Naive thymus-derived CD4-positive, alpha-beta T cell (primary cell): ENCODE data around the gene TNS2. TPM values are rescaled to one million over a fixed set of nuclear protein-coding genes. Genes with fewer than 3 reads are reported as not detected.
"Not testable (repeated sequence)": the region's sequence is repeated elsewhere in the genome, so short reads cannot be mapped to it uniquely, and the experiment has no call there.

Source experiments
- ATAC-seq: fragments of 150-1000 bp; cut with Tn5 transposase; 2 replicates; pipeline ENCODE4 v1.10.0; 2021; ENCODE audit warnings: mild to moderate bottlenecking, moderate library complexity
- CTCF ChIA-PET: fragments of 350-600 bp; sonication (Branson Sonifier 250); formaldehyde crosslinking; loops from one replicate; lab custom pipeline; 2021; ENCODE audit warnings: antibody characterized with exemption; lab: Charles Lee
- POLR2A ChIA-PET: fragments of 350-600 bp; sonication (Branson Sonifier 250); formaldehyde crosslinking; loops from one replicate; lab custom pipeline; 2021; ENCODE audit warnings: antibody characterized with exemption, inconsistent platforms; lab: Charles Lee
- DNase-seq, 9 donors: peaks; one replicate each; pipeline versions ENCODE4 v3.0.0 to v3.0.0-alpha.2; 2020 to 2022; ENCODE audit warnings: mixed read lengths in 1 of 9
- H3K27ac ChIP-seq: one replicate; pipeline ENCODE4 v1.7.0; 2013; ENCODE audit warnings: mild to moderate bottlenecking, low read depth, low read length, moderate library complexity
- H3K27me3 ChIP-seq, 2 donors: one replicate each; pipeline ENCODE4 v1.7.0; 2013; ENCODE audit warnings: low read length in 2 of 2, mild to moderate bottlenecking in 2 of 2, moderate library complexity in 2 of 2; ENCODE audit not compliant: control insufficient read depth in 2 of 2, insufficient read depth in 2 of 2
- H3K36me3 ChIP-seq, 3 experiments: 1 replicate in 2 of 3; 2 replicates in 1 of 3; pipeline ENCODE4 v1.7.0; 2013; ENCODE audit warnings: low read length in 3 of 3, mild to moderate bottlenecking in 3 of 3, moderate library complexity in 1 of 3; ENCODE audit not compliant: insufficient read depth in 3 of 3, control insufficient read depth in 2 of 3
- H3K4me1 ChIP-seq, 2 donors: one replicate each; pipeline ENCODE4 v1.7.0; 2013; ENCODE audit warnings: low read length in 2 of 2, mild to moderate bottlenecking in 2 of 2, moderate library complexity in 1 of 2; ENCODE audit not compliant: control insufficient read depth in 2 of 2, insufficient read depth in 2 of 2
- H3K4me3 ChIP-seq: 2 replicates; pipeline ENCODE4 v1.7.0; 2013; ENCODE audit warnings: mild to moderate bottlenecking, low read length
- H3K9me3 ChIP-seq, 3 experiments: 1 replicate in 2 of 3; 2 replicates in 1 of 3; pipeline ENCODE4 v1.7.0; 2013; ENCODE audit warnings: low read length in 3 of 3; ENCODE audit not compliant: control insufficient read depth in 2 of 3
- H3K27ac Mint-ChIP-seq, 9 donors: one replicate each; pipeline ENCODE4 v1.8.0; 2020 to 2022; ENCODE audit warnings: mixed read lengths in 9 of 9, mild to moderate bottlenecking in 8 of 9, moderate library complexity in 5 of 9, inconsistent platforms in 2 of 9
- H3K27me3 Mint-ChIP-seq, 5 donors: one replicate each; pipeline ENCODE4 v1.8.0; 2021 to 2022; ENCODE audit warnings: mixed read lengths in 5 of 5, mild to moderate bottlenecking in 1 of 5
- H3K36me3 Mint-ChIP-seq, 5 donors: one replicate each; pipeline ENCODE4 v1.8.0; 2020 to 2022; ENCODE audit warnings: mixed read lengths in 5 of 5, mild to moderate bottlenecking in 3 of 5, inconsistent platforms in 1 of 5
- H3K4me1 Mint-ChIP-seq, 7 donors: one replicate each; pipeline ENCODE4 v1.8.0; 2020 to 2022; ENCODE audit warnings: mixed read lengths in 7 of 7, mild to moderate bottlenecking in 3 of 7, inconsistent platforms in 1 of 7
- H3K4me3 Mint-ChIP-seq, 10 donors: one replicate each; pipeline ENCODE4 v1.8.0; 2020 to 2022; ENCODE audit warnings: mild to moderate bottlenecking in 10 of 10, mixed read lengths in 10 of 10, moderate library complexity in 6 of 10, inconsistent platforms in 2 of 10
- H3K9me3 Mint-ChIP-seq, 11 donors: one replicate each; pipeline ENCODE4 v1.8.0; 2020 to 2022; ENCODE audit warnings: mixed read lengths in 11 of 11, mild to moderate bottlenecking in 4 of 11, inconsistent platforms in 1 of 11, moderate library complexity in 1 of 11
- intact Hi-C, 2 donors: fragments of 100-400 bp; cut with micrococcal nuclease; formaldehyde crosslinking; loops; one replicate each; pipeline ENCODE4 v1.15.1; 2023
- polyA plus RNA-seq, 2 donors: library from polyadenylated mRNA; unstranded; fragments of 300-500 nt; fragmentation: Illumina TruSeq; gene quantifications; one replicate each; pipeline ENCODE4 v1.2.3, GENCODE V29; 2021
- total RNA-seq, 6 experiments: library from RNA in 5 of 6; stranded (reverse) in 5 of 6; gene quantifications; 1 replicate in 5 of 6; 2 replicates in 1 of 6; pipeline ENCODE4 v1.2.3 and lab custom pipeline; 2021 to 2026

The TNS2 gene
- total and polyA plus RNA-seq, 7 experiments from 2014 or later: 0.26 to 4.4 (median 2.3) TPM

GRCh38 chr12:53006810-53007309 lies 43.0 kb upstream of the TNS2 start:
- peak; percentile 53 to 81 (median 73) for DNase-seq
- Mint-ChIP-seq H3K4me1 (peaks cover 33 to 65% (median 53%) of the 10 kb centered on the region in 7 donors), H3K27me3 (peaks cover 0 to 5% (median 0%) of the 10 kb centered on the region in 5 donors), H3K4me3 (peak overlapping the region; percentile 96 to 100 (median 99)), H3K27ac (peak overlapping the region; percentile 96 to 99 (median 98)), H3K9me3 (peaks cover 0 to 8% (median 0%) of the 10 kb centered on the region in 11 donors), H3K36me3 (peaks cover 0 to 14% (median 7%) of the 10 kb centered on the region in 5 donors)
- no peaks in the 10 kb centered on the region for H3K9me3 ChIP-seq
- peak; percentile 19 for ATAC-seq
- peaks cover 35 to 39% of the 10 kb centered on the region in 2 donors for H3K4me1 ChIP-seq
- no peaks in the 10 kb centered on the region for H3K27me3 ChIP-seq
- H3K4me3 ChIP-seq: peak overlapping the region; percentile 99
- peaks cover 0 to 5% (median 0%) of the 10 kb centered on the region in 3 experiments for H3K36me3 ChIP-seq
- intact Hi-C loops: loop anchor here (1.0 to 10.0 kb wide), 24 partner anchors 26 to 1962 kb away; partner anchors contain the start of genes ATF7 (in 2 of the 2), ATP5MC2 (in 2 of the 2), CSAD (in 2 of the 2) and PFDN5 (in 2 of the 2)
- peak overlapping the region; percentile 86 for H3K27ac ChIP-seq
- ChIA-PET POLR2A (interaction anchor here (0.6 to 3.4 kb wide), 12 partner anchors 8 to 937 kb away, joined by 3 to 29 read pairs (median 4); partner anchors contain the start of genes ATG101, ATP5MC2, PFDN5 and SP1), CTCF (interaction anchor here (1.2 kb wide), 1 partner anchor 987 kb away, joined by 3 read pairs; no protein-coding TSS in a partner anchor)

GRCh38 chr12:53007343-53007742 lies 42.5 kb upstream of the TNS2 start:
- H3K36me3 Mint-ChIP-seq: peaks cover 0 to 15% (median 8%) of the 10 kb centered on the region in 5 donors
- Histone ChIP-seq H3K27me3 (no peaks in the 10 kb centered on the region), H3K27ac (peak overlapping the region; percentile 86), H3K4me3 (peak overlapping the region; percentile 99), H3K4me1 (peaks cover 35 to 41% of the 10 kb centered on the region in 2 donors), H3K9me3 (no peaks in the 10 kb centered on the region), H3K36me3 (peaks cover 0 to 5% (median 0%) of the 10 kb centered on the region in 3 experiments)
- intact Hi-C loops: loop anchor here (2.0 to 10.0 kb wide), 10 partner anchors 245 to 1963 kb away; partner anchors contain the start of genes ACVR1B (in 1 of the 2), ATP5MC2 (in 1 of the 2), CSRNP2 (in 1 of the 2) and LETMD1 (in 1 of the 2)
- DNase-seq (no peak), ATAC-seq (no peak)
- H3K4me3 Mint-ChIP-seq: peak overlapping the region; percentile 96 to 100 (median 99)
- peaks cover 0 to 4% (median 0%) of the 10 kb centered on the region in 5 donors for H3K27me3 Mint-ChIP-seq
- peak overlapping the region; percentile 96 to 99 (median 98) for H3K27ac Mint-ChIP-seq
- ChIA-PET POLR2A (interaction anchor here (0.6 to 3.4 kb wide), 8 partner anchors 8 to 493 kb away, joined by 3 to 29 read pairs (median 4); partner anchors contain the start of genes PFDN5, SP1, SPRYD3 and TARBP2), CTCF (no interaction called here)
- H3K4me1 Mint-ChIP-seq: peaks cover 33 to 69% (median 55%) of the 10 kb centered on the region in 7 donors
- H3K9me3 Mint-ChIP-seq: peaks cover 0 to 8% (median 0%) of the 10 kb centered on the region in 11 donors

- intact Hi-C loops: loop anchor here (2.0 to 10.0 kb wide), 8 partner anchors 16 to 1964 kb away; partner anchors contain the start of genes ACVR1B (in 1 of the 2), CSRNP2 (in 1 of the 2), LETMD1 (in 1 of the 2) and NR4A1 (in 1 of the 2)
- H3K36me3 ChIP-seq, CTCF ChIA-PET, H3K4me3 ChIP-seq, H3K9me3 Mint-ChIP-seq, H3K27me3 ChIP-seq, ATAC-seq, DNase-seq, H3K27me3 Mint-ChIP-seq, H3K9me3 ChIP-seq: not testable (repeated sequence)
- H3K36me3 Mint-ChIP-seq: peaks cover 0 to 15% (median 8%) of the 10 kb centered on the region in 5 donors
- H3K4me1 Mint-ChIP-seq: peaks cover 33 to 81% (median 65%) of the 10 kb centered on the region in 7 donors
- peak overlapping the region in 2 of 9 donors; percentile 12 to 65 for H3K27ac Mint-ChIP-seq
- Histone ChIP-seq H3K27ac (peak overlapping the region; percentile 8), H3K4me1 (peaks cover 35 to 41% of the 10 kb centered on the region in 2 donors)
- peak overlapping the region; percentile 45 to 100 (median 98) for H3K4me3 Mint-ChIP-seq
- POLR2A ChIA-PET: interaction anchor here (0.6 kb wide), 1 partner anchor 1823 kb away, joined by 3 read pairs; no protein-coding TSS in a partner anchor
These were observed 41.1 kb upstream of the TNS2 start for GRCh38 chr12:53008760-53009159.

GRCh38 chr12:53010955-53011354 lies 38.9 kb upstream of the TNS2 start:
- H3K4me3 Mint-ChIP-seq: peak overlapping the region in 4 of 10 donors; percentile 10 to 62 (median 29)
- no peak for DNase-seq
- H3K9me3 ChIP-seq: no peaks in the 10 kb centered on the region
- H3K27me3 ChIP-seq: no peaks in the 10 kb centered on the region
- no peak for ATAC-seq
- intact Hi-C loops: no loop called here
- peaks cover 0 to 4% (median 0%) of the 10 kb centered on the region in 5 donors for H3K27me3 Mint-ChIP-seq
- ChIA-PET POLR2A (interaction anchor here (1.0 kb wide), 1 partner anchor 14 kb away, joined by 3 read pairs; no protein-coding TSS in a partner anchor), CTCF (interaction anchor here (1.0 kb wide), 1 partner anchor 27 kb away, joined by 3 read pairs; no protein-coding TSS in a partner anchor)
- H3K4me3 ChIP-seq: no peak overlapping the region
- H3K36me3 Mint-ChIP-seq: peaks cover 0 to 13% (median 8%) of the 10 kb centered on the region in 5 donors
- H3K9me3 Mint-ChIP-seq: peaks cover 0 to 8% (median 0%) of the 10 kb centered on the region in 11 donors
- peak overlapping the region; percentile 23 for H3K27ac ChIP-seq
- H3K27ac Mint-ChIP-seq: no peak overlapping the region
- H3K4me1 Mint-ChIP-seq: peaks cover 39 to 88% (median 73%) of the 10 kb centered on the region in 7 donors
- peaks cover 0 to 5% (median 3%) of the 10 kb centered on the region in 3 experiments for H3K36me3 ChIP-seq
- peaks cover 36 to 41% of the 10 kb centered on the region in 2 donors for H3K4me1 ChIP-seq

GRCh38 chr12:53011889-53012288 lies 38.0 kb upstream of the TNS2 start:
- ChIA-PET POLR2A (interaction anchor here (1.0 kb wide), 1 partner anchor 13 kb away, joined by 3 read pairs; no protein-coding TSS in a partner anchor), CTCF (no interaction called here)
- H3K4me3 ChIP-seq: no peak overlapping the region
- Mint-ChIP-seq H3K9me3 (no peaks in the 10 kb centered on the region), H3K27me3 (no peaks in the 10 kb centered on the region), H3K27ac (peak overlapping the region in 4 of 9 donors; percentile 30 to 71 (median 58)), H3K4me3 (peak overlapping the region in 4 of 10 donors; percentile 19 to 62 (median 42)), H3K36me3 (peaks cover 0 to 13% (median 5%) of the 10 kb centered on the region in 5 donors), H3K4me1 (peaks cover 37 to 82% (median 67%) of the 10 kb centered on the region in 7 donors)
- intact Hi-C loops: no loop called here
- peaks cover 36 to 41% of the 10 kb centered on the region in 2 donors for H3K4me1 ChIP-seq
- no peaks in the 10 kb centered on the region for H3K27me3 ChIP-seq
- H3K27ac ChIP-seq: no peak overlapping the region
- no peak for ATAC-seq
- H3K9me3 ChIP-seq: no peaks in the 10 kb centered on the region
- DNase-seq: no peak
- peaks cover 0 to 8% (median 3%) of the 10 kb centered on the region in 3 experiments for H3K36me3 ChIP-seq

GRCh38 chr12:53012928-53013327 lies 36.9 kb upstream of the TNS2 start:
- peaks cover 0 to 18% (median 12%) of the 10 kb centered on the region in 3 experiments for H3K36me3 ChIP-seq
- ChIA-PET POLR2A (no interaction called here), CTCF (no interaction called here)
- H3K36me3 Mint-ChIP-seq: peaks cover 0 to 16% (median 10%) of the 10 kb centered on the region in 5 donors
- intact Hi-C loops: no loop called here
- H3K4me3 Mint-ChIP-seq: no peak overlapping the region
- H3K9me3 Mint-ChIP-seq: no peaks in the 10 kb centered on the region
- peaks cover 32 to 72% (median 56%) of the 10 kb centered on the region in 7 donors for H3K4me1 Mint-ChIP-seq
- peaks cover 29 to 31% of the 10 kb centered on the region in 2 donors for H3K4me1 ChIP-seq
- no peak for DNase-seq
- no peak overlapping the region for H3K27ac ChIP-seq
- ATAC-seq: no peak
- peak overlapping the region in 2 of 9 donors; percentile 7 to 36 for H3K27ac Mint-ChIP-seq
- H3K9me3 ChIP-seq: no peaks in the 10 kb centered on the region
- no peaks in the 10 kb centered on the region for H3K27me3 Mint-ChIP-seq
- no peak overlapping the region for H3K4me3 ChIP-seq
- H3K27me3 ChIP-seq: no peaks in the 10 kb centered on the region
